Neutrophil (primary cell): ENCODE results near the gene IL1RN.
A peak's percentile ranks its signal among the peaks of the same experiment; 100 is the strongest.

Experiments used
- H3K27ac ChIP-seq: fragments of 200-600 bp; sonication (generic); 2 replicates; pipeline ENCODE4 v1.5.1; 2016; ENCODE audit warnings: mild to moderate bottlenecking, moderate library complexity
- H3K27me3 ChIP-seq: fragments of 200-600 bp; sonication (generic); 2 replicates; pipeline ENCODE4 v1.6.0; 2016; ENCODE audit warnings: mild to moderate bottlenecking
- H3K36me3 ChIP-seq: fragments of 200-600 bp; sonication (generic); 2 replicates; pipeline ENCODE4 v1.5.1; 2017
- H3K4me1 ChIP-seq, 2 experiments: fragments of 200-600 bp in 1 of 2; sonication (generic) in 1 of 2; 1 replicate in 1 of 2; 2 replicates in 1 of 2; pipeline versions ENCODE4 v1.5.1 to v1.6.1; 2013 to 2016; ENCODE audit warnings: low read depth in 1 of 2, low read length in 1 of 2, mild to moderate bottlenecking in 1 of 2, moderate library complexity in 1 of 2; ENCODE audit not compliant: control insufficient read depth in 1 of 2, insufficient read depth in 1 of 2
- H3K4me3 ChIP-seq, 2 experiments: fragments of 200-600 bp in 1 of 2; sonication (generic) in 1 of 2; 1 replicate in 1 of 2; 2 replicates in 1 of 2; pipeline ENCODE4 v1.5.1; 2013 to 2016; ENCODE audit warnings: low read depth in 1 of 2, low read length in 1 of 2, mild to moderate bottlenecking in 1 of 2, moderate library complexity in 1 of 2
- H3K9me3 ChIP-seq: fragments of 200-600 bp; sonication (generic); 2 replicates; pipeline ENCODE4 v1.5.1; 2016
- TF ChIP-seq, protein P1 (sequence below): fragments of 200-600 bp; sonication (generic); IDR thresholded peaks from 2 replicates; pipeline ENCODE4 v1.5.1; 2016; ENCODE audit warnings: antibody characterized with exemption

The IL1RN gene

DNA sequence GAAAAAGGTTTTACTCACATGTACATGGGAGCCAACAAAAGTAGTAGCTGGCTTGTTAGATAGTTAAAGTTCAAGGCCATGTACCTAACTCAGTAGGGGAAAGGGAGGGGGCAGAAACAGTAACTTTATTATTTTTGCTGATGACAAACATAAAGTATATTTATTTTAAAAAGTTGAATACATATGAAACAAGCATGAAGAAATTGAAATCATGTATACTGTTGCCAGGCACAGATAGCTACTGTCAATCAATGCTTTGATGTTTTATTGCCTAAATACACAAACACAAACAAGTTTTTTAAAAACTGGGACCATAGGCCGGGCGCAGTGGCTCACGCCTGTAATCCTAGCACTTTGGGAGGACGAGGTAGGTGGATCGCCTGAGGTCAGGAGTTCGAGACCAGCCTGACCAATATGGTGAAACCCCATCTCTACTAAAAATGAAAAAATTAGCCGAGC is 38.8 kb downstream of the IL1RN start:
- H3K27ac ChIP-seq, result no peak overlapping the region
- peaks cover 35% of the 10 kb centered on the region in 2 experiments for H3K4me1 ChIP-seq
- H3K9me3 ChIP-seq, result no peaks in the 10 kb centered on the region
- TF ChIP-seq, protein P1, sequence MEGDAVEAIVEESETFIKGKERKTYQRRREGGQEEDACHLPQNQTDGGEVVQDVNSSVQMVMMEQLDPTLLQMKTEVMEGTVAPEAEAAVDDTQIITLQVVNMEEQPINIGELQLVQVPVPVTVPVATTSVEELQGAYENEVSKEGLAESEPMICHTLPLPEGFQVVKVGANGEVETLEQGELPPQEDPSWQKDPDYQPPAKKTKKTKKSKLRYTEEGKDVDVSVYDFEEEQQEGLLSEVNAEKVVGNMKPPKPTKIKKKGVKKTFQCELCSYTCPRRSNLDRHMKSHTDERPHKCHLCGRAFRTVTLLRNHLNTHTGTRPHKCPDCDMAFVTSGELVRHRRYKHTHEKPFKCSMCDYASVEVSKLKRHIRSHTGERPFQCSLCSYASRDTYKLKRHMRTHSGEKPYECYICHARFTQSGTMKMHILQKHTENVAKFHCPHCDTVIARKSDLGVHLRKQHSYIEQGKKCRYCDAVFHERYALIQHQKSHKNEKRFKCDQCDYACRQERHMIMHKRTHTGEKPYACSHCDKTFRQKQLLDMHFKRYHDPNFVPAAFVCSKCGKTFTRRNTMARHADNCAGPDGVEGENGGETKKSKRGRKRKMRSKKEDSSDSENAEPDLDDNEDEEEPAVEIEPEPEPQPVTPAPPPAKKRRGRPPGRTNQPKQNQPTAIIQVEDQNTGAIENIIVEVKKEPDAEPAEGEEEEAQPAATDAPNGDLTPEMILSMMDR, result no peak
- no peaks in the 10 kb centered on the region for H3K36me3 ChIP-seq
- H3K4me3 ChIP-seq, result no peak overlapping the region
- no peaks in the 10 kb centered on the region for H3K27me3 ChIP-seq

DNA sequence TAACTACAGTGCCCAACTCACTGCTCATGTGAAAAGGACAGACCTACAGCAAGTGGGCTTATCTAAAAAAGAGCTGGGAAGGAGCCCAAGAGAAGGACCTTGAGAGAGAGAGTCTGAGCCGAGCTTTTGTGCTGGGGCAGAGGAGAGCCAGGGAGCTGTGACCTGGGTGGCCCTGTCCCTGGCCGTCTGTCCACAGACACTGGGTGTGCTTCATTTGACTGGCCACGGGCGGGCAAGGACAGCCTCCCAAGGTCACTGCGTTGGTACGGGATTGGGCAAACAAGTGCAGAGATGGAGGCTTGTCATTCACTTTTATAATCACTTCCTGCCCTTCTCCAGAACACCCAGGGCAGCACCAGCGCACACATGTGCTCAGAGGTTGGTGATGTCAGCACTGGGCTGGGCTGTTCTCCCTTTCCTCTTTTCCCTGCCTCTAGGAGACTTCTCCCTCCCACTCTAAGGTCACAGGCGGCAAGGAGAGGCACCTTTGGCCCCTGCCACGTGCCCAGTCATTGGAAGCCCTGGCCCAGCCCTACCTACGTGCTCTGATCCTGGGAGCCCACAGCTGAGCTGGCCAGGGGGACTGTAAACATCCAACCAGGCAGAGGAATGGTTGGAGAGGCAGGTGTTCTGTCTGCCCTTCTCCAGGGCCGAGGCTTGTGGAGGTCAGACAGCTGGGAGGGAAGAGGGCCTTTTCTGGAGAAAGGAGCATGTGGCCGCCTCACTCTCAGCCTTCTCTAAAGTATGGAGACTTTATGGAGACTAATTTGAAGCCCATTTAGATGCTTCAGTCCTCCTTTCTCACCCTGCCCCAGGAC is 39.9 kb downstream of the IL1RN start:
- Histone ChIP-seq H3K4me3 (no peak overlapping the region), H3K4me1 (peaks cover 36 to 39% of the 10 kb centered on the region in 2 experiments), H3K36me3 (no peaks in the 10 kb centered on the region), H3K27me3 (no peaks in the 10 kb centered on the region), H3K9me3 (no peaks in the 10 kb centered on the region), H3K27ac (peak overlapping the region; percentile 78)
- TF ChIP-seq, protein P1, result no peak

DNA sequence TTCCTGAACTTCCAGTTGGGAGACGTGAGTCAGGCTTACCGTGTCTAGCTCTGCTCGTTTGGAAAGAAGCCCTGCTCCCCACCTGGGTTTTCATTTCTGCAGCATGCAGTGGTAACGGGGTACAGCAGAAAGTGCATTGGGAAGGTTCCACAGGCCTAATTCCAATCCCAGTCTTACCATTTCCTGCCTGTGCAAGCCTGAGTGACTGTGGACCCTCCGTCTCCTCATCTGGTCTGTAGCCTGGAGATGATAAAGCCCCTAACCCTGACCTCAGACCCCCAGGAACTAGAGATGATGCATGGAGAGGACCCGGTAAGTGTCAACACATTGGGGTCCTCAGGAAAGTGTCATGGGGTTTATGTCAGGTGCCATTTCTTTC is 40.6 kb downstream of the IL1RN start:
- peaks cover 42 to 45% of the 10 kb centered on the region in 2 experiments for H3K4me1 ChIP-seq

DNA sequence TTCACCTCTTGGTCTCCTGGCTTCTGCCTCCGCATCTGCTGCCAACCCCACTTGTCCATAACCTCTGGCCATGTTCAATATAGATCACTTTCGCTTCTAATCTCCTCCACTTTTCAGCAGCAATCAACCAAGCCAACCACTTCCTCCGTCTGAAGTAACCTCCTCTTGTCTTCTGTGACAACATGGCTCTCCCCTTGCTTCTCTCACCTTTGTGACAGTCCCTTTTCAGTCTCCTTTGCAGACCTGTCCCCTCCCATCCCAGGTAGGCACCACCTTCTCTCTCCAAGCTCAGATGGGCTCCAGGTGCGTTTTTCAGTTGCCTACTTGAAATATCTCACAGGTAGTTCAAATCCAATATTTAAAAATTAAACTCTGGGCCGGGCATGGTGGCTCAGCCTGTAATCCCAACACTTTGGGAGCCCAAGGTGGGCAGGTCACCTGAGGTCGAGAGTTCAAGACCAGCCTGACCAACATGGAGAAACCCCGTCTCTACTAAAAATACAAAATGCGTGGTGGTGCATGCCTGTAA is 41.7 kb downstream of the IL1RN start:
- peak overlapping the region in 1 of 2 experiments; percentile 17 for H3K4me3 ChIP-seq
- no peaks in the 10 kb centered on the region for H3K36me3 ChIP-seq
- TF ChIP-seq, protein P1, result no peak
- peak overlapping the region; percentile 78 for H3K27ac ChIP-seq
- peaks cover 53 to 54% of the 10 kb centered on the region in 2 experiments for H3K4me1 ChIP-seq
- no peaks in the 10 kb centered on the region for H3K27me3 ChIP-seq
- no peaks in the 10 kb centered on the region for H3K9me3 ChIP-seq

More for the DNA sequence above, 40.6 kb downstream of the IL1RN start:
- Histone ChIP-seq H3K4me3 (no peak overlapping the region), H3K36me3 (no peaks in the 10 kb centered on the region), H3K9me3 (no peaks in the 10 kb centered on the region), H3K27me3 (no peaks in the 10 kb centered on the region), H3K27ac (peak overlapping the region; percentile 78)
- TF ChIP-seq, protein P1, result no peak

DNA sequence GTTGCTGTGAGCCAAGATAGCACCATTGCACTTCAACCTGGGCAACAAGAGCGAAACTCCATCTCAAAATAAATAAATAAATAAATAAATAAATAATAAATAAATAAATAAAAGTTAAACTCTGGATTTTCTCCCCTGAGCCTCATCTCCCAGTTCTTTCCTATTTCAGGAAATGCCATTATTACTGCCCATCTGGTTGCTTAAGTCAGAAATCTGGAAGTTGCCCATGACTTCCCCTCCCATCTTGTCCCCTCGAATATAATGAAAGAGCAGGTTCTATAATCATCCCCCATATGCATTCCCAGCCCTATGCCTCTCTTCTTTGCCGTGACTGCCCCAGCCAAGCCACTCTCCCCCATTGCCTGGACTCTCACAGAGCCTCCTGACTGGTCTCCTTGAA is 42.2 kb downstream of the IL1RN start:
- Histone ChIP-seq H3K27me3 (no peaks in the 10 kb centered on the region), H3K9me3 (no peaks in the 10 kb centered on the region), H3K4me1 (peaks cover 54 to 59% of the 10 kb centered on the region in 2 experiments), H3K27ac (peak overlapping the region; percentile 78), H3K4me3 (no peak overlapping the region), H3K36me3 (no peaks in the 10 kb centered on the region)
- TF ChIP-seq, protein P1, result no peak
